ENCODE results near the gene CDCA5.
A peak's percentile ranks its signal among the peaks of the same experiment; 100 is the strongest.

The CDCA5 gene

DNA sequence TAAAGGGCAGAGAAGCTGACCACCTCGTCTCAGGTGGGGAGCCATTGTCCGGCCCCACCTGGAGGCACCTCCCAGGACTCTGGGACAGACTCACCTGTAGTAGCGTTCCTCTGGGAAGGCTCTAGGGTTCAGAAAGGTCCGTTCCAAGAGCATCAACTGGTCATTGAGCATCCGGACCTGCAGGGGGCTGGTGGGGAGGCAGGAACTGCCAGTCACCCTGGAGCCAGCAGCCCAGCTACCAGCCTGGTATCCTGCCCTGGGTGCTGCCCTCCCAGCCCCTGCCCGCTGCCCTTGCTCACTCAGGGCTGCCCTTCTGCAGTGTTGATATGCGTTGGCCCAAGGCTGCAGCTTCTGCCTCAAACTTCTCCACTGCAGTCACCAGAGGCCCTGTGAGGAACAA is 38.1 kb downstream of the CDCA5 start:
- Histone ChIP-seq H3K36me3 (ENCODE audit: insufficient read depth, insufficient read length, low read length) (peaks cover 43% of the 10 kb centered on the region), H3K4me1 (ENCODE audit: insufficient read depth, insufficient read length) (peaks cover 13% of the 10 kb centered on the region), H3K9me3 (ENCODE audit: insufficient read depth, low read length) (no peaks in the 10 kb centered on the region), H3K4me3 (ENCODE audit: insufficient read length, low read depth) (no peak overlapping the region), H3K27me3 (ENCODE audit: insufficient read depth, insufficient read length) (no peaks in the 10 kb centered on the region), H3K9ac (ENCODE audit: insufficient read length, low read depth) (no peak overlapping the region)
- DNase-seq (ENCODE audit: low read depth, low spot score), result no peak
- TF ChIP-seq SUZ12 (IDR thresholded peaks at IDR 0.05; ENCODE audit: extremely low read depth, insufficient read depth, insufficient read length) (no peak), YY1 (IDR thresholded peaks at IDR 0.05; ENCODE audit: insufficient read depth, insufficient read length) (no peak), ZNF274 (IDR thresholded peaks at IDR 0.05; ENCODE audit: low read depth, low read length) (no peak)

DNA sequence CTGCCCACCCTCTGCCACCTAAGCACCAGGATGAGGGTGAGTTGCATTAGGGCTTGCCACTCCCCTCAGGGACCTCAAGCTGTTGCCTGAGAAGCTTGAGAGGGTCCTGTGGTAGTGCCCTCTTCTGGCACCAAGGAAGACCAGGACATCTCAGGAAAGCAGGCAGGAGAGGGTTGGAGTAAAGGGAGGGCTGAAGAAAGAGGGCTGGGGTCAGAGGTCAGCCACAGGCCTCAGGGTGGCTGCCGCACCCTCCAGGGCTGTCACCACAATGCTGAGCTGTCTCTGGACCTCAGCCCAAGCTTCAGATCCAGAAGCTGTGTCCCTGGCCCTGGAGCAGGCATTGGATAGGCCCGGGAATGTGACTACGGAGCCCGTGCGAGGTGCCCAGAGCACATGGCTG is 38.8 kb downstream of the CDCA5 start:
- H3K27me3 ChIP-seq (ENCODE audit: insufficient read depth, insufficient read length), result no peaks in the 10 kb centered on the region
- H3K9ac ChIP-seq (ENCODE audit: insufficient read length, low read depth), result no peak overlapping the region
- H3K4me1 ChIP-seq (ENCODE audit: insufficient read depth, insufficient read length), result peaks cover 13% of the 10 kb centered on the region
- no peaks in the 10 kb centered on the region for H3K9me3 ChIP-seq (ENCODE audit: insufficient read depth, low read length)
- H3K4me3 ChIP-seq (ENCODE audit: insufficient read length, low read depth), result no peak overlapping the region
- peaks cover 44% of the 10 kb centered on the region for H3K36me3 ChIP-seq (ENCODE audit: insufficient read depth, insufficient read length, low read length)
- no peak for DNase-seq (ENCODE audit: low read depth, low spot score)
- TF ChIP-seq SUZ12 (IDR thresholded peaks at IDR 0.05; ENCODE audit: extremely low read depth, insufficient read depth, insufficient read length) (no peak), YY1 (IDR thresholded peaks at IDR 0.05; ENCODE audit: insufficient read depth, insufficient read length) (no peak), ZNF274 (IDR thresholded peaks at IDR 0.05; ENCODE audit: low read depth, low read length) (no peak)

DNA sequence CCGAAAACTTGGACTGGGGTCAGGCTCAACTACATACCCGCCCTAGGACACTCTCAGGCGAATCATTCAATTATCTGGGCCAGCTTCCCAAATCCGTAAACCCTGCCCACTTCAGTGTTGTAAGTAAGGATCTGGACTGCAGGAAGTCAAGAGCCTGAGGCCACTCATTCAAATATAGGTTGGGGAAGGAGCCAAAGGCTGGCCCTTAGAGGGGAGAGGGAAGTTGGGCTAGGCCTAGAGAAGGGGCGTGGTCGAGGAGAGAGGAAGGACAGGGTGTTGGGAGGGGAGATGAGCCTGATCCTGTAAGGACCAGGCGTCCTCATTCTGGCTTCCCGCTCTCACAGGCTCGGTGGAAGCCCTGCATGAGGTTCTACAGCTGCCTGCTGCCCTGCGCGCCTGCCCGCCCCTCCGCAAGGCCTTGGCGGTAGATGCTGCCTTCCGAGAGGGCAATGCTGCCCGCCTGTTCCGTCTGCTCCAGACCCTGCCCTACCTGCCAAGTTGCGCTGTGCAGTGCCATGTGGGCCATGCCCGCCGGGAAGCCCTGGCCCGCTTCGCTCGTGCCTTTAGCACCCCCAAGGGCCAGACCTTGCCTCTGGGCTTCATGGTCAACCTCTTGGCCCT is 39.8 kb downstream of the CDCA5 start:
- DNase-seq (ENCODE audit: low read depth, low spot score), result no peak
- Histone ChIP-seq H3K4me1 (ENCODE audit: insufficient read depth, insufficient read length) (peaks cover 13% of the 10 kb centered on the region), H3K4me3 (ENCODE audit: insufficient read length, low read depth) (no peak overlapping the region), H3K9ac (ENCODE audit: insufficient read length, low read depth) (no peak overlapping the region), H3K27me3 (ENCODE audit: insufficient read depth, insufficient read length) (no peaks in the 10 kb centered on the region), H3K36me3 (ENCODE audit: insufficient read depth, insufficient read length, low read length) (peaks cover 52% of the 10 kb centered on the region), H3K9me3 (ENCODE audit: insufficient read depth, low read length) (no peaks in the 10 kb centered on the region)
- TF ChIP-seq ZNF274 (IDR thresholded peaks at IDR 0.05; ENCODE audit: low read depth, low read length) (no peak), YY1 (IDR thresholded peaks at IDR 0.05; ENCODE audit: insufficient read depth, insufficient read length) (no peak), SUZ12 (IDR thresholded peaks at IDR 0.05; ENCODE audit: extremely low read depth, insufficient read depth, insufficient read length) (no peak)

DNA sequence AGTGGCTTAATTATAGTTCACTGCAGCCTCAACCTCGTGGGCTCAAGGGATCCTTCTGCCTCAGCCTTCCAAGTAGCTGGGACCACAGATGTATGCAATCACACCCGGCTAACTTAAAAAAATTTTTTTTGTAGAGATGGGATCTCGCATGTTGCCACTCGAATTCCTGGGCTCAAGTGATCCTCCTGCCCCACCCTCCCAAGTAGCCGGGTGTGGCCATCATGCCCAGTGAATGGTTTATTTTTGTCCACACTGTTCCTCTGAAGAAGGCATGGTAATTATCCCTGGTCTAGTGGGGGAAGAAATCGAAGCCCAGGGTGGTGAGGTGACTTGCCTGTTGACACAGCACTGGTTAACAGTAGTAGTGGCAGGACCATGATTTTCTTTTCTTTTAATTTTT is 40.9 kb downstream of the CDCA5 start:
- TF ChIP-seq SUZ12 (IDR thresholded peaks at IDR 0.05; ENCODE audit: extremely low read depth, insufficient read depth, insufficient read length) (no peak), YY1 (IDR thresholded peaks at IDR 0.05; ENCODE audit: insufficient read depth, insufficient read length) (no peak), ZNF274 (IDR thresholded peaks at IDR 0.05; ENCODE audit: low read depth, low read length) (no peak)
- Histone ChIP-seq H3K4me3 (ENCODE audit: insufficient read length, low read depth) (no peak overlapping the region), H3K9ac (ENCODE audit: insufficient read length, low read depth) (no peak overlapping the region), H3K9me3 (ENCODE audit: insufficient read depth, low read length) (no peaks in the 10 kb centered on the region), H3K36me3 (ENCODE audit: insufficient read depth, insufficient read length, low read length) (peaks cover 60% of the 10 kb centered on the region), H3K4me1 (ENCODE audit: insufficient read depth, insufficient read length) (peaks cover 13% of the 10 kb centered on the region), H3K27me3 (ENCODE audit: insufficient read depth, insufficient read length) (no peaks in the 10 kb centered on the region)
- DNase-seq (ENCODE audit: low read depth, low spot score), result no peak

DNA sequence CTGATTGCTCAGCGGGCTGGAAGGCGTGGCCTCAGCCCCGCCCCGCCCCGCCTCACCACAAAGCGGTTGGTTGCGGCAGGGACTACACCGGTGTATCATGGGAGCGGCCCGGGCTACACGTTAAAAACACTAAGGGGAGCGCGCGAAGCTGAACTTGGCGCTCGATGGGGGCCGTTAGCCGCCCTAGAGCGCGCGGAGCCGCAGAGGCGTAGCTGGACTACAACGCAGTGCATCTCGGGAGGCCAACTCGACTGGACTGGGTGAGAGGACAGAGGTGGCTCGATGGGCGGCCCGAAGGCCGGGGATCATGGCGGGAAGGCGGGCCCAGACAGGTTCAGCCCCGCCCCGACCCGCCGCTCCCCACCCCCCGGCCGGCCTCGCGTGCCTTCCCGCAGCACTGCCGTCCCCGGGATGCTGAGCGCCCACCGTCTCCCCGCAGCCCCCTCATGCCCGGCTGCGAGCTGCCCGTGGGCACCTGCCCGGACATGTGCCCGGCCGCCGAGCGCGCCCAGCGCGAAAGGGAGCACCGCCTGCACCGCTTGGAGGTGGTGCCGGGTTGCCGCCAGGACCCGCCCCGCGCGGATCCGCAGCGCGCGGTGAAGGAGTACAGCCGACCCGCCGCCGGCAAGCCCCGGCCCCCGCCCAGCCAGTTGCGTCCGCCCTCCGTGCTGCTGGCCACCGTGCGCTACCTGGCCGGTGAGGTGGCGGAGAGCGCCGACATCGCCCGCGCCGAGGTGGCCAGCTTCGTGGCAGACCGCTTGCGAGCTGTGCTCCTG is 42.8 kb downstream of the CDCA5 start, which contains the start of gene SAC3D1:
Gene SAC3D1 (plus strand): TSS at position 364 of the 776 bp plus-strand sequence. CDS start 83 bp downstream, at position 447.
- peak; percentile 93 for DNase-seq (ENCODE audit: low read depth, low spot score)
- peak within 1 kb of the TSS; percentile 91 for H3K4me3 ChIP-seq (ENCODE audit: insufficient read length, low read depth)
- peaks cover 10% of the 10 kb centered on the region for H3K4me1 ChIP-seq (ENCODE audit: insufficient read depth, insufficient read length)
- TF ChIP-seq YY1 (IDR thresholded peaks at IDR 0.05; ENCODE audit: insufficient read depth, insufficient read length) (no peak), SUZ12 (IDR thresholded peaks at IDR 0.05; ENCODE audit: extremely low read depth, insufficient read depth, insufficient read length) (no peak), ZNF274 (IDR thresholded peaks at IDR 0.05; ENCODE audit: low read depth, low read length) (no peak)
- no peaks in the 10 kb centered on the region for H3K27me3 ChIP-seq (ENCODE audit: insufficient read depth, insufficient read length)
- no peaks in the 10 kb centered on the region for H3K9me3 ChIP-seq (ENCODE audit: insufficient read depth, low read length)
- H3K36me3 ChIP-seq (ENCODE audit: insufficient read depth, insufficient read length, low read length), result peaks cover 64% of the 10 kb centered on the region
- peak within 1 kb of the TSS; percentile 95 for H3K9ac ChIP-seq (ENCODE audit: insufficient read length, low read depth)

DNA sequence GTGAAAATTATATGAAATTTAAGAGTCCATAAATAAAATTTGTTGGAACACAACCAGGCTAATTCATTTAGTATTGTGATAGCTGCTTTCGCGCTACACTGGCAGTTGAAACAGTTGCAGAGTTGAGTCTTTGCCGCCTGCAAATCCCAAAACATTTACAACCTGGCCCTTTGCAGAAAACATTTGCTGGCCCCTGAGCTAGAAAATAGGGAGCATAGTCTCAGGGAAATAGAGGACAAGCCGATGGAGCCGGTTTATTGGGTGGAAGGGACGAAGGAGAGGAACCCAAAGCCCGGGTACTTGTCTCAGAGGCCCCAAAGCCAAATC is 43.4 kb downstream of the CDCA5 start:
- Histone ChIP-seq H3K36me3 (ENCODE audit: insufficient read depth, insufficient read length, low read length) (peaks cover 64% of the 10 kb centered on the region), H3K9ac (ENCODE audit: insufficient read length, low read depth) (peak overlapping the region; percentile 68), H3K9me3 (ENCODE audit: insufficient read depth, low read length) (no peaks in the 10 kb centered on the region), H3K4me1 (ENCODE audit: insufficient read depth, insufficient read length) (peaks cover 10% of the 10 kb centered on the region), H3K27me3 (ENCODE audit: insufficient read depth, insufficient read length) (no peaks in the 10 kb centered on the region), H3K4me3 (ENCODE audit: insufficient read length, low read depth) (peak overlapping the region; percentile 91)
- no peak for DNase-seq (ENCODE audit: low read depth, low spot score)
- TF ChIP-seq YY1 (IDR thresholded peaks at IDR 0.05; ENCODE audit: insufficient read depth, insufficient read length) (no peak), ZNF274 (IDR thresholded peaks at IDR 0.05; ENCODE audit: low read depth, low read length) (no peak)

DNA sequence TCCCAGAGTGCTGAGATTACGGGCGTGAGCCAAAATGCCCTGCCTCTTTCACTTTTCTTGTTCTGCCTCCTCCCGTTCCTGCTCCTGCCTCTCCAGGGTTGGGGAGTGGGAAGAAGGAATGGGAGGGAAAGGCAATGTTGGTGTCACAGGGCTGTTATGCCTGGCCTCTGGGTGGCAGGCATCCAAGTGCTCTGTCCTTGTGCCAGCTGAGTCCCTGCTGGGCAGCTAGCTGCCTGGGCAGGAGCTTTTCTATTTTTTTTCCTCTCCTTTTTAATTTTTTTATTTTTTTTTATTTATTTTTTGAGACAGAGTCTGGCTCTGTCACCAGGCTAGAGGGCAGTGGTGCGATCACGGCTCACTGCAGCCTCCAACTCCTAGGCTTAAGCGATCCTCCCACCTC is 46.9 kb downstream of the CDCA5 start:
- no peak for DNase-seq (ENCODE audit: low read depth, low spot score)
- H3K9ac ChIP-seq (ENCODE audit: insufficient read length, low read depth), result no peak overlapping the region
- H3K27me3 ChIP-seq (ENCODE audit: insufficient read depth, insufficient read length), result no peaks in the 10 kb centered on the region
- TF ChIP-seq YY1 (IDR thresholded peaks at IDR 0.05; ENCODE audit: insufficient read depth, insufficient read length) (no peak), SUZ12 (IDR thresholded peaks at IDR 0.05; ENCODE audit: extremely low read depth, insufficient read depth, insufficient read length) (no peak)
- peaks cover 61% of the 10 kb centered on the region for H3K36me3 ChIP-seq (ENCODE audit: insufficient read depth, insufficient read length, low read length)
- H3K4me1 ChIP-seq (ENCODE audit: insufficient read depth, insufficient read length), result no peaks in the 10 kb centered on the region
- H3K9me3 ChIP-seq (ENCODE audit: insufficient read depth, low read length), result no peaks in the 10 kb centered on the region
- H3K4me3 ChIP-seq (ENCODE audit: insufficient read length, low read depth), result no peak overlapping the region

Measured in NT2/D1 (cell line).